COR-L47 (cell line): ENCODE measurements around the gene RASGEF1C.
"Not testable (repeated sequence)": the region's sequence is repeated elsewhere in the genome, so short reads cannot be mapped to it uniquely, and the experiment has no call there.

Experiments used
- DNase-seq: peaks from one replicate; lab custom pipeline; 2025; lab: John Stamatoyannopoulos, UW

Gene RASGEF1C

GRCh38 chr5:180099733-180100611 is 109.0 kb downstream of the RASGEF1C start:
- no peak for DNase-seq

DNA sequence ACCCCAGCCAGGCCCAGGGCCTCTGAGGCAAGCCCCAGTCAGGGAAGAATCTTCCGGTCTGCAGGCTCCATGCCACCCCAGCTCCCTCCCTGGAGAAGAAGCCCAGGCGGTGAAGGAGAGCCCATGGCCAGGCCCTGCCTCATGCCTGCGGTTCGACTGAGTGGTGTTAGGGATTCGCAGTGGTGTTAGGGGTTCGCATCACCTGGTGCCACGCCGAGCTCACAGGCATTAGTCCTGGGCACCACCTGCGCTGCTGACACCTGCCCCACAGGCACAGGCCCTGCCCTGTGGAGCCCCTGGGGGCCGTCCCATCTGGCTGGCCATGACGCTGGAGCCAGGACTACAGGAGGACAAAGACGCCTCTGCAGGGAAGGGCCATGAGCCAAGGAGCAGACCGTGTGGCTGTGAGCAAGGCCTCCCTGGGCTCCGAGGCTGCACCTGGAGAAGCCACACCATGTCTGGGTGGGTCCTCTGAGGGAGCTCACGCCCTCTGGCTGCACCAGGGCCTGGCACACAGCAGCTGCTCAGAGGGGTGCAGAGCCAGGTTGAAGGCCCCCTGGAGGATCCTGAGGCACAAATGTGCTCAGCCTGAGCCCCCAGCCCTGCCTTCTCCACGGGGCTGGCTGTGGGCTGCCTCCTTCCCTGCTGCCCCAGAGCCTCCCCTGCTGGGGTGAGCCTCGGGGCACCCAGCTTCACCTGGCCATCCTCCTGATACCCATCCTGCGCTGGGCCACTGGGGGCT is 109.8 kb downstream of the RASGEF1C start:
- no peak for DNase-seq

DNA sequence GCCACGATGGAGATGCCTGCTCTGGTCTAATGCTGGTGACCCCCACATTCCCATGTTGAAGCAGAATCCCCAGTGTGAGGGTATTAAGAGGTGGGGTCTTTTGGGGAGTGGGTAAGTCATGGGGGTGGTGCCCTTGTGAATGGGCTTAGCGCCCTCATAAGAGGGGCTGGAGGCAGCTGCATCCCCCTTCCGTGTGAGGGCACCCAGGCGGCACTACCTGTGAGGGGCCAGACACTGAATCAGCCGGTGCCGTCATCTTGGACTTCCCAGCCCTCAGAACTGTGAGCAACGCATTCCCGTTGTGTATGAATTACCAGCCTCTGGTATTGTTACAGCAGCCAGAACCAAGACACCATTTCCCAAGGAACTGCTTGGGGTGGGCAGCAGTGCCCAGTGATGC is 110.5 kb downstream of the RASGEF1C start:
- DNase-seq, result no peak

- no peak for DNase-seq
Measured at GRCh38 chr5:180097926-180098325, 111.1 kb downstream of the RASGEF1C start.

DNA sequence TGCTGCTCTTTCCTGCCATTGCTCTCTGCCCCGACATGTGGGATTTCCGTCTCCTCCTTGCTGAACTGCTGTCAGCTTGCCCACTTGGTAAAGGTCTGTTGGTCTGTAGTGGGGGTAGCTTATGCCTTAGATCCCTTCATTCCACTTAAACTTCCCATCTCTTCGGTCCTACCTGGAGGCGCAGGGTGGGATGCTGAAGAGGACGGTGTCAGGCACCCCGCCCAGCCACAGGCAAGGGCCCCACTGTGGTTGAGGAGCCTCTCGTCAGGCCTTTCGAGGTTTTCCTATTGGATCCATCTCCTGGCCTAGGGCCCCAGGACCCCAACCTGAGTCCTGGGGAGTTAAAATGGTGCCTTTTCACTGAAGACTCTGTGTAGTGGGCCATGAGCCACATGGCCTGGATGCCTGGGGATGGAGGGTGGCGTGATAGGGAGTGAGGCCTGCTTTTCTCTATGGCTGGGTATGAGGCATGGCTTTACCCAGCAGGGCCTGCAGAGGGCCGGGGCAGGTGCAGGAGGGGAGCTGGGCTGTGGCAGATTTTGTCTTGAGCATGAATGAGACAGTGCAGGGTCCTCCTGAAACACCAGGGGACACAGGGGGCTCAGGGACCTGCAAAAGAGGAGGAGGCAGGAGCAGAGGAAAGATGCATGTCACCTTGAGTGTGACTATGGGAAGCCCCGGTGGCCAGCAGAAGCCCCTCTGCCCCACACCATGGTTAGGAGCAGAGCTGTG is 111.7 kb downstream of the RASGEF1C start:
- no peak for DNase-seq

GRCh38 chr5:180096616-180097015 is 112.4 kb downstream of the RASGEF1C start:
- no peak for DNase-seq

GRCh38 chr5:180095545-180095944 is 113.5 kb downstream of the RASGEF1C start:
- no peak for DNase-seq

DNA sequence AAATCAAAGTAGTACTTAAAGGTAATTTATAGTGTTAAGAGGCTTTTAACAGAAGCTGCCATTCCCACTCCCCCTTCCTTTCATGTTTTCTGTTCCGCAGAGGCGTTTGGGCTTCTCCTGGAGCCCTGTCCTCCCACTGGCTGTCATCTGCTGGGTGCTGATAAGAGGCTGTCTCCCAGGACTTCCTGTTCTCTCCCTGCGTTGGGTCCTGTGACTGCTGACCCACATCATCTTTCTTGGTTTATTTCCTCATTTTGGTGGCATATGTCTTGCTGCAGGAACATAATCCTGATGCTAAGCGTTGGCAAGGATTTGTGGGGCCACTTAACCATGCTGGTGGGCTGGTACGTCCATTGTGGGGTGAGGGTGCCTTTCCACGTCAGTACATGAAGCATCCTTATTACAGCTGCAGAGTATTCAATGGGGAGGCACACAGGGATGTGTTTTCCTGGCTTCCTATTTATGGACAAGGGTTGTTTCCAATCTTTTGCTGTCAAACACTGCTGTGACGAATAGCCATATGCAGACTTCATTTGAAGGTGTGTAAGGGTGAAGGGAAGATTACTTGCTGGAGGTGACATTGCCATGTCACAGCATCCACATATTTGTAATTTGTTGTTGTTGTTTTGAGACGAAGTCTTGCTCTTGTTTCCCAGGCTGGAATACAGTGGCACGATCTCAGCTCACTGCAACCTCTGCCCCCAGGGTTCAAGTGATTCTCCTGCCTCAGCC is 115.2 kb downstream of the RASGEF1C start:
- DNase-seq, result no peak

DNA sequence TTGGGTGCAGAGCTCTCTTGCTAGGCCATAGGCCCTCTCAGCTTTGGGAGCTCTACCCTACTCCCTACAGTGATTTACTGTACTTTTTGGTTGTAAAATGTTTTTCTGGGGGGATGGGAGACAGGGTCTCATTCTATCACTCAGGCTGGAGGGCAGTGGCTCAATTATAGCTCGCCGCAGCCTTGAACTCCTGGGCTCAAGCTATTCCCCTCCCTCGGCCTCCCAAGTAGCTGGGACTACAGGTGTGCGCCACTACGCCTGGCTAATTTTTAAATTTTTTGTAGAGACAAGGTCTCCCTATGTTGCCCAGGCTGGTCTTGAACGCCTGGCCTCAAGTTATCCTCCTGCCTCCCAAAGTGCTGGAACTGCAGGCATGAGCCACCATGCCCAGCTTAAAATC is 115.8 kb downstream of the RASGEF1C start:
- DNase-seq, result no peak

DNA sequence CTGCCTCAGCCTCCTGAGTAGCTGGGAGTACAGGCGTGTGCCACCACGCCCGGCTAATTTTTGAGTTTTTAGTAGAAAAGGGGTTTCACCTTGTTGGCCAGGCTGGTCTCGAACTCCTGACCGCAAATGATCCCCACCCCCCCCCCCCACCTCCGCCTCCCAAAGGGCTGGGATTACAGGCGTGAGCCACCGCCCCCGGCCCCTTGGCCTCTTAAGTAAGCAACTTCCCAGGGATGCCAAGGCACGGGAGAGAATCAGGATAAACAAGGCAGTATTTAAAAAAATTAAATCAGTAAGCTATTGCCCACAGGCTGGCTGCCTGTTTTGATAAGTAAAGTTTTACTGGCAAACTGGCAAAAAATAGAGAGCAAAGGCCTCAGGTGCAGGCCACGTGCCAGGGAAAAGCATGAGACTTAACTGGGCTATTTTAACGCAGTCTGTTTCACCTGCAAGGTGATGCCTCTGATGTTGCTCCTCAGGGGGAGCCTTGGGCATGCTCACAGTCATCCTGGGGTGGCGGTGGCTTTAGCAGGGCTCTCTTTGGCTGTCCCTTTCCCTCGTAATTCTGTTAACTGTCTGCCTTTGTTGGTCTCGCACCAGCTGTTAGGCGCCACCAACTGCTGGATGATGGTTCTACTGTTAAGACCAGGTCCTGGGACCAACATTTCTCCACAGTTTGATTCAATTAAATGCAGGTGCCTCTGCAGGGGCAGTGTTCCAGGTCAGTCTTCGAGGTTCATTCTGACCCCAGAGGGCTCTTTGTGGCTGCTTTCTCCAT is 118.1 kb downstream of the RASGEF1C start:
- peak; percentile 43 for DNase-seq

DNA sequence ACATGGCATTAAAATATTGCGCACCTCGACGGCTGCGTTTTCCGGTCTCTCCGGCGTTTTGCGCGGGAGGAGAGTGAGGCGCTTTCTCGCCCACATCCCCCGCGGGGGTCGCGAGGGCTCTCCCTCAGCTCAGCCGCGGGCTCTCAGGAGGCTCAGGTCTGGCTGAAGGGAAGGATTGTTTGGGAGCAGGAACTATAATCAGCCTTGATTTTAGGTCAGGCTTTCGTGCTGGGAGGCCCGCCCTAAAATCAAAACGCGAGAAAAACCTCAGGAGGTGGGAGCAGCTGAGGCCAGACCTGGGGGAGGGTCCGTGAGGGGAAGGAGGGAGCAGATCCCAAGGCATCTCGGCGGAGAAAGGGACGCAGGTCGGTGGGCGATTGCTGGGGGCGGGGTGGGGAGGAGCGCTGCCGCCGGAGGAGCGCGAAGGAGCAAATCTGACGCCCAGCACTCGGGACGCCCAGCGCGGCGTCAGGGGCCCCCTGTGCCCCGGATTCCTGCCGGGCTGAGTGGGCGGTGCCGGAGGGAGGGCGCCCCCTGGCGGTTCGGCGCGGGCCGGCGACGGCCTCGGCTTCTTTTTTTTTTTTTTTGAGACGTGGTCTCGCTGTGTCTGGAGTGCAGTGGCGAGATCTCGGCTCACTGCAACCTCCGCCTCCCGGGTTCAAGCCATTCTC is 118.8 kb downstream of the RASGEF1C start:
- DNase-seq, result peak; percentile 6

DNA sequence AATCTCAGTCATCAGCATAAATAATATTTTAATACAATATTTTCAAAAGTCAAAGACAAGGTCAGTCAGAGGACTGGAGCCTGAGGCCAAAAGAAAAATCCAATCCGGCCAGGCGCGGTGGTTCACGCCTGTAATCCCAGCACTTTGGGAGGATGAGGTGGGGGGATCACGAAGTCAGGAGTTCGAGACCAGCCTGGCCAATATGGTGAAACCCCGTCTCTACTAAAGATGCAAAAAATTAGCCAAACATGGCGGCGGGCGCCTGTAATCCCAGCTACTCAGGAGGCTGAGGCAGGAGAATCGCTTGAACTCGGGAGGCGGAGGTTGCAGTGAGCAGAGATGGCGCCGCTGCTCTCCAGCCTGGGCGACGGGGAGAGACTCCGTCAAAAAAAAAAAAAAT is 119.4 kb downstream of the RASGEF1C start:
- not testable (repeated sequence) for DNase-seq

- DNase-seq, result no peak
Measured at GRCh38 chr5:180088561-180088960, 120.5 kb downstream of the RASGEF1C start.

GRCh38 chr5:180086816-180087399 is 122.1 kb downstream of the RASGEF1C start:
- DNase-seq, result no peak

DNA sequence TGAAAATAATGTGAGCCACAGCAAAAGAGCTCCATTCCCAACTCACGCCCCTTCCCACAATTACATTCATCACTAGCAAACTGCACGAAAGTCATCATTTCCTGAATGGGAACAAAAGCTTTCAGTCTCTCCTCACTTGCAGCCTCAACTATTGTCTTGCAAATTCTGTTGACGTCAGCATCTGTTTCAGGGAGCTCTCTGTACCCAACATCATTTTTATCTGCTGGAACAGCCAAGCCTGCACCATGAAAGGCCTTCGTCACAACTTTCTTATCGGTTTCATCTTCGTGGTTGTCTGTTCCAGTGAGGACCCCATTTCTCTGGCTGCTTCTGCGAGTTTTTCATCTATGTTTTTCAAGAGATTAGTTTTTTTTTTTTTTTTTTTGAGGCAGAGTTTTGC is 123.2 kb downstream of the RASGEF1C start:
- no peak for DNase-seq

GRCh38 chr5:180084638-180085561 is 124.1 kb downstream of the RASGEF1C start:
- DNase-seq, result peak; percentile 69

- no peak for DNase-seq
Measured at GRCh38 chr5:180083529-180084060, 125.4 kb downstream of the RASGEF1C start.

DNA sequence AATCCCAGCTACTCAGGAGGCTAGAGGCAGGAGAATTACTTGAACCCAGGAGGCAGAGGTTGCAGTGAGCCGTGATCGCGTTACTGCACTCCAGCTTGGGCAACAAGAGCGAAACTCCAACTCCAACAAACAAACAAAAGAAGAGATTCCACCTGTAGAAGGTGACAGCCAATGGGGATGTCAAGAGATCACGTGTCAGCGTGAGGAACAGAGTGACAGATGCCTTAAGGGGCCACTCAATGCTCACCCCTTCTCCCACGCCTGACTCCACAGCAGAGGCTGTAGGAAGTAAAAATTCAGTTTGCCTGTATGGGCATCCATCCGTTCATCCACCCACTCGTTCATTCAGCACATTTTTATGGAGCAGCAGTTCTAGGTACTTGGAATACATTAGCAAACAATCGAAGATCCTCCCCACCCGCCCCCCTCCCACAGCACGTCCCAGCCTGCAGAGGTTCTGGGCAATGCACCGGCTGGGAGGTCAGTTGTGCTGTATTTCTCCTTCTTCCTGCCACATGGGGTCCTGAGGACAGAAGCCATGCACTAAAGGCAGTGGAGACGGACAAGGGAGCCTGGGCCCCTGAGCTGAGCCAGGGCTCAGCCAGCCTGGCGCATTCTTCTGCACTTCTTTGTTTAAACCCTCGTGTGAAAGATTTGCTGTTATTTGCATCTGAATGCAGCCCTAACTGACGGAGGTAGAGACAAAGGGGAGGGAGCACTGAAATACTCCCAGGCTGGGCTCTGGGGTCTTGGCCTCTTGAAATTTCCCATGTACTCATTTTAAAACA is 126.2 kb downstream of the RASGEF1C start:
- no peak for DNase-seq
